ENCODE data around the gene SLX1A.

DNA sequence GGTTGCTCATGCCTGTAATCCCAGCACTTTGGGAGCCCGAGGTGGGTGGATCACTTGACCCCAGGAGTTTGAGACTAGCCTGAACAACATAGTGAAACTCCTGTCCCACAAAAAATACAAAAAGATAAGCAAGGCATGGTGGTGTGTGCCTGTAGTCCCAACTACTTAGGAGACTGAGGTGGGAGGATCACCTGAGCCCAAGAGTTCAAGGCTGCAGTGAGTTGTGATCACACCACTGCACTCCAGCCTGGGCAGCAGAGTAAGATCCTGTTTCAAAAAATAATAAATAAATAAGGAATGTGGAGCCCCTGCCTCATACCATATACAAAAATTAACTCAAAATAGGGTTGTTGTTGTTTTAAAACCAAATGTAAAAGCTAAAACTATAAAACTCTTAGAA is 36.5 kb upstream of the SLX1A start:
- TF ChIP-seq EZH2 (IDR thresholded peaks at IDR 0.05; ENCODE audit: insufficient read depth, poor library complexity, severe bottlenecking): no peak
- no peak for TF ChIP-seq EZH2phosphoT487 (IDR thresholded peaks at IDR 0.05; ENCODE audit: insufficient read depth, low read depth)
